CD4-positive, alpha-beta T cell treated with Interleukin-15 for 4 hours (primary cell): Measurements from ENCODE around the gene DMGDH.
"Not testable (repeated sequence)": the region's sequence is repeated elsewhere in the genome, so short reads cannot be mapped to it uniquely, and the experiment has no call there.

Experiments used
- DNase-seq: peaks from one replicate; pipeline ENCODE4 v3.0.0-alpha.2; 2020; ENCODE audit warnings: low spot score

DMGDH gene

DNA sequence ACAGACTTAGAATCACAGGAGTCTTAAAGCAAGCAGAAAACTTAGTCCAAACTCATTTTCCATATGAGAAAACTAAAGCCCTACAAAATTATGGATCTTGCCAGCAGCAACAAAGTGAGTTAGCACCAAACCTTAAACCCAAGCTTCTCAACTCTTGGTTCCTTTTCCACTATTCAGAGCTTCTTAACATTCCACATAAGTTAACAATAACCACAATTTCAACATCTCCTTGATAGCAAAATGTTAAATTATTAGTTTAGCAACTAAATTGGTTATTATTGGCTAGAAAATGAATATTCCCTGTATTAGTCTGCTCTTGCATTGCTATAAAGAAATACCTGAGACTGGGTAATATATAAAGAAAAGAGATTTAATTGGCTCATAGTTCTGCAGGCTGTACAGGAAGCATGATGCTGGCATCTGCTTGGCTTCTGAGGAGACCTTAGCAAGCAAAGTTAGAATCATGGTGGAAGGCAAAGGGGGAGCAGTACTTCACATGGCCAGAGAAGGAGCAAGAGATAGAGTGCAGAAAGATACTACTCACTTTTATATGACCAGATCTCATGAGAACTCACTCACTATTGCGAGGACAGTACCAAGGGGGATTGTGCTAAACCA is 58.1 kb downstream of the DMGDH start:
- no peak for DNase-seq

DNA sequence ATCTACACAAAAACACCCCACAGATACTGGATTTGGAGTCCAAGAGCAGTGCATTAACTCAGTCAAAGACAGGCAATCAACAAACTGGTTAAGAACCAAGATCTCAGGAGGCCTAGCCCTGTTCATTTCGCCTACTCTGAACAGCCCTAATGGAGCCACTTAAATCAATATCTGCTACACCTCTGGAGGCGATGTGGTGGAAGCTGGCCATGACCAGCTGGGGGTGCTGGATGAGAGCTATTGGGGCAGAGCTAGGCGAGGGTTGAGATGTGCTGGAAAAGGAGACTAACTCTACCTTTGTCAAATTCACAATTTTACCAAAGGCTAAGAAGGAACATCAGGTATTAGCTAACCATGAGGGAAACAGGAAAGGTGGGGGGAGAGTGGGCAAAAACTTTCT is 61.1 kb downstream of the DMGDH start:
- DNase-seq, result no peak

DNA sequence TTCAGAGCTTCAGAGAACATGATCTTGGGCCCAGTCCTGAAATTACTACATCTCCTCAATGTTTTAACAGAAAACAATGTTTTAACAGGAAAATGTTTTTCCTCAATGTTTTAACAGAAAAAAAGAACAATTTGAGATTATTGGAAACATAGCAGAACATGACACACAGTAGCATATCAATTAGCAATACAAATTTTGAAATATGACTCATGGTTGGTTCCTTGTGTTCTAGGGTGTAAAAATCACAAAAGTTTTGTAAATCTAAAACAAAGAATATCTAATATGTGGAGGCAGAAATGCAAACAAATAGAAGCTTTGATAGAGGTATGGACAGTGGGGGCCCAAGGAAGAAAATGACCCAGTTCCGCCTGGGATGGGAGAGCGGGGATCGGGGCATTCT is 61.6 kb downstream of the DMGDH start:
- DNase-seq, result no peak

DNA sequence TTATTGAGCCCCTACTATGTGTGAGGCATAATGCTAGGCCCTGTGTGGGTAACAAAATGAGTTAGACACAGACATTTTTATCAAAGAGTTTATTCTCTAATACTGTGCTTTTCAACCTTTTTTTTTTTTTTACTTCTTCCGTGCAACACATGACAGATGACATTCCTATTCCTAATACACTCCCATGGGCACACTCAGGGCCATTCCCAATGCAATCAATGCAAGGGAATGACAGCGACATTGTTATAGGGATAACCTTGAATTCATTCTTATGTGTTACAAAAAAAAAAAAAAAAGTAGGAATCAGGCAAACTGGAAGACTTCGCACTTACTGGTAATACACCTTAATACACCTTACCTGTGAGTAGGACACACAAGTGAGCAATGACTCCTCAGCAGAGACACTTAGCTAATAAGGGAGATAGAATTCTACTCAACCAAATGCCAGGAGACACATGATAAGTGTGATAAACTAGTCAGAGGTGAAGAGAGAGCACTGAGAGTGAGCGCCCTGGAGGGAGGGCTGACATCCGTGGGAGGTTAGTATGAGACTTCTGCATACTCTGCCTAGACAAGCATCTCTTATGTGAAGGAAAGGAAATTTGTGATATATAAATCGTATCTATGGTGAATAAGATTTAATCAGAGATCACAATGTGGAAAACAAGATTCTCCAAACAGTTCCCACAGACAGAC is 63.4 kb downstream of the DMGDH start:
- DNase-seq, result no peak

DNA sequence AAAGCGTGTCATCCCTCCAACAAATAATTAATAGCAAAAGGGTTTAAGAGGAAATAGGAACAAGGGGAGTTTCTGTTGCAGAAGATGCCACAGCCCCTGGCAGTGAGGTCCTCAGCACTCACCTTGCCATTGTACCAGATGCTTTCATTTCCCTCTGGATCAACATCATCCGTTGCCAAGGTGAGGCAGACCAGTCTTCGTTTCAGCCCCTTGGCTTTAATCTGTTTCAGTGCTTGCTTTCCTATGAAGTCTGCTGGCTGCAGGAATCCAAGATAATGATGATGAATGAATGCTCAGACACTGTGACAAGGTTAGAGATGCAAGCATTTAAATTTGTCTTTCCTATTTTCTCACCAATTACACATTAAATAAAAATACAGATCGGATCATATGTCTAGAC is 64.3 kb downstream of the DMGDH start:
- no peak for DNase-seq

DNA sequence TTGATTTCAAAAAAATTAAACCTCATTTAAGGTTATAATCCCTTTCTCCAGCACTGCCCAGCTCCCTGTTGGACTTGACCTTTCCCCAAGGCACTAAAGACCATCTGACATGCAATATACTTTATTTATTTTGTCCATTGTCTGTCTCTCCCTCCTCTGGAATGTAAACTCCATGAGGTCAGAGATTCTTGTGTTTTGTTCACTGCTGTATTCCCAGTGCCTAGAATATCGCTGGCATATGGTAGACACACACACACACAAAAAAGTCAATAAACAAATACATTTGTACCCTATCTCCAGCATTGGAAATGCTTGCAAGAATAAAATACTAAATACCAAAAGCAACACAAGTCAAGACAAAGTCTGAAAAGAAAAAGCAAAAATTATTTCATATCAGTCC is 67.1 kb downstream of the DMGDH start:
- DNase-seq, result no peak

DNA sequence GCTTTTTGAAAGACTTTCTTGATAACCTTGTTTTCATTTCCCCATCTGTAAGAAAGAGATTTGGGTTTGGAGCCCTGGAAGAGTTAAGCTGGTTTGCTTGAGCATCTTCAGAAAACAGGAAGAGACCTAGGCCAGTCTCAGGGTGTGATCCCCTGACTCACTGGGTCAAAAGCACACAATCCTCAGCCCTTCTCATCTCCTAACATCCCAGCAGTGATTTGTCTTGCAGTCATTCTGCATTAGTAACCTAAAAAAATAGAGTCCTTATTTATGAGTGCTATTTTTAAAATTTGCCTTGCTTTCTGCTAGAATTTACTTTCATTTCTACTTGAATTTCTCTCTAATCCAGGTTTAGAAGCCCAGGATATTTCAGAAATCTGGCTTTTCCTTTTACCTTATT is 68.0 kb downstream of the DMGDH start:
- DNase-seq, result no peak

DNA sequence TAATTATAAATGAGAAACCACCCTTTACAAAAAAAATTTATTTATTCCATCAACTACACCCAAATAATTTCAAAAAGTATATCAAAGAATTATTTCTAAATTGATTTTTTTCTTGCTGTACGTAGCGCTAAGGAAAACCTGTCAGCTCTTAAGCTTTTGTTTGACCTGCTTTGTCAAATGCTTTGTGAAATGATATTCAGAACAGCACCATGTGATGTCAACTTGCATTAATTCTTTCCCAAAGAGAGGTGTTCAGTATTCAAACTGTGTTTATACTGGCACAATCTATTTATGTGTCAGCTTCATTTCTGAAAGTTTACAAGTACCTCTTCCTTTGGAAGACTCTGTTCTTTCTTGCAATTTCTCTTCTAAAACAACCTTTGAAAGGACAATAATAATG is 72.4 kb downstream of the DMGDH start:
- no peak for DNase-seq

DNA sequence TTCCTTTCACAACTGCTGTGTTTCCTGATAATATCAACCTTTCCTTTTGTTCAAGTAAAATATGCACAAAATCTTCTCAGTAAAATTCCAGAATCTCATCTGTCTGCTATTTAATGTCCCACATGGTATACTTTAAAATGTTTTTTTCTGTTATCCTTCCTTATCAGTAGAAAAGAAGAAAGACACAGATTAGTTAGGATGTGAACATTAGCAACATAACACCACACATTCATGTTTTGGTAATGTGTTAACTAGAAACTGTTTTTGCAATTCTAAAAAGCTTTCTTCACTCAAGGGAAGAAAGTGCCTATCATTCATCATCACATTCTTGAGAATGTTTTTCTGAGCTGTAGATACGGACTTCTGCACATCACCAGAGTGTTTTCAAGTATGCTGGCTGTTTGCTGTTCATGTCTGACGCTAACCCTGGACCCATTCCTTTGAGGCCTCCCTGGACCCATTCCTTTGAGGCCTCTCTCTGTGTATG is 73.9 kb downstream of the DMGDH start:
- no peak for DNase-seq

DNA sequence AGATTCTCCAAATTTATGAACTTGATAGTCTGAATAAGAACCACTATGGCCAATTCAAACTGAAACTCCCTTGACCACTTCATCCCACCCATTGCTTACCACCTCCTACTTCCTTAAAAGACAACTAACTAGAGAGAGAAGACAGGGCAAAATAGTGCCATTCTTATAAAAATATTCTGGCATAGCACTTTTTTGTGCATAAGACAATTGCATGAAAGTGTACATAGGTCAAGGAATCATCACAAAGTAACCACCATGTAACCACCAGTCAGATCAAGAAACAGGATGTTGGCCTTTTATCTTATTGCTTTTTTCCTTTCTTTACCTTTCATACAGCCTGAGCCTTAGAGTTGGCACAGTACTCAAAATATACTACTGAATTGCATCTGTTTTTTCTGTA is 76.3 kb downstream of the DMGDH start:
- no peak for DNase-seq

DNA sequence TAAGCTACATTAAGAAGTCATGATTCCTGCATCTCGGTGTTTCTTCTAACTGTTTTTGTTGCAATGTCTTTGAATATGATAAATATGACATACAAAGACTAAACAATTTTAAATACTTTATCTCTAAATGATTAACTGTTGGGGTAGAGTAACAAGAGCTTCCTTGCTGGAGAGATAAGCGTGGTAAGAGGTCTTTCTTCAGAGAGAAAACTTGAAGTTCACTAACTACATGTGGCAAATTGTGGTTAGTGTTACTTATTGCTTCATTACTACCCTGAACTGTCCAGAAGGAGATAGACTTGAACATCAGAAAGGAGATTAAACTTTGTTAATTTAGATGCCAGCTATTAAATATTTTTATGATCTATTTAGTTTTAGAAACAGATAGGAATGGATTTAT is 77.3 kb downstream of the DMGDH start:
- no peak for DNase-seq

DNA sequence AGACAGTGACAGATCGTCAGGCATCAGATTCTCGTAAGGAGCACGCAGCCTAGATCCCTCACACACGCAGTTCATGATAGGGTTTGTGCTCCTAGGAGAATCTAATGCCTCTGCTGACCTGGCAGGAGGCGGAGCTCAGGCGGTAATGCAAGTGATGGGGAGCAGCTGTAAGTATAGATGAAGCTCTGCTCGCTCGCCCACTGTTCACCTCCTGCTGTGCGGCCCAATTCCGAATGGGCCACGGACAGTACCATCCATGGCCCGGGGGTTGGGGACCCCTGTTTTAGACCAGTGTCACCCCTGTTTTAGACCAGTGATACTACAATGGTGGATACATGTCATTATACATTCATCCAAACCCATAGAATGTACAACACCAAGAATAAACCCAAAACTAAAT is 80.4 kb downstream of the DMGDH start:
- no peak for DNase-seq

DNA sequence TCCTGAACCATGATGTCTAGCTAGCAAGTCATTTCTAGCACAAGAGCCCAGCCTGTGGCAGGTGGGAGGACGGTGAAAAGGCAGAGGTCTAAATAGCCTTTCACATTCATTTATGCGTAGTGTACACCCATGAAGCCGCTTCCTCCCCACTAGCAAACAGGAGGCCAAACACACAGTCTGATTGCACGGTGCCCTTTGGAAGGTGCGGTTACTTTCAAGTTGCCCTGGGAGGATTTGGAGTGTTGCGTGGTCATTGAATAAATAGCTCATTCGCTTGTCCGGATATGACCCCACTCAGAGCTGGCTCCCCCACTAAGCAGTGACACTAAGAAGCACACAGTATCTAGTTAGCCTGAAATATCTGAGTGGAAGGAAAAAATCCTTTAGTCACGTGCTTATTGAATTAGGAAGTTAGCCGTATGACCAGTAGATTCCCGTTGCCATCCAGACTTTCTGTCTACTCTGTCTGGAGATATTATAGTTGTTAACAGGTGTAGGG is 83.7 kb downstream of the DMGDH start:
- peak; percentile 51 for DNase-seq

DNA sequence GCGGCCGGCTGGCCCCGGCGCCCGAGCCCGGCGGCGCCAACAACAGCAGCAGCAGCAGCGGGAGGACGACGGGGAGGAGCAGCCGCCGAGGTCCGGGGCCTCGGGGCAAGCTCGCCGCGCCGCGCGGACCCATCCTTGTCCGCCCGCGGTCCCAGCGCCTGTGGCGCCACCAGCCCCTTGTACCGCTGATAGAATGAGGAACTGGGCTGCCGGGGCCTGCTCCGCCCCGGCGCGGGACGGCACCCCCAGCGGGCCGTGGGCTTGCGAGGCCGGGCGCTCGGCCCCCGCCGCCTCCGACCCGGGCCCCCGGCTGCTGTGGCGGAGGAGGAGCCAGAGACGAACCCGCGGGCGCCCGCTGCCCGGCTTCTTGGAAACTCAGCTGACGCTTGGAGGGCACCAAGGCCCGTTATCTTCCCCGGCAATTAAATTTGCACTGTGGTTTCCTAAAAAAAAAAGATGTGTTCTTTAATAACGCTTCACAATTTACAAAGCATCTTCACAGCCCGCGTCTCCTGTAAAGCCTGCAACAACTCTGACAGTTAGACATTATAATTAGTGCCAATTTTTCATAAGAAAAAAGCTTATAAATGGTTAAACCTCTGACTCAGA is 84.3 kb downstream of the DMGDH start, which contains the start of gene ARSB:
ARSB (minus strand) TSS at position 195 of the 609 bp plus-strand sequence; CDS start at position 133, 62 bp downstream.
- DNase-seq, result peak; percentile 49

DNA sequence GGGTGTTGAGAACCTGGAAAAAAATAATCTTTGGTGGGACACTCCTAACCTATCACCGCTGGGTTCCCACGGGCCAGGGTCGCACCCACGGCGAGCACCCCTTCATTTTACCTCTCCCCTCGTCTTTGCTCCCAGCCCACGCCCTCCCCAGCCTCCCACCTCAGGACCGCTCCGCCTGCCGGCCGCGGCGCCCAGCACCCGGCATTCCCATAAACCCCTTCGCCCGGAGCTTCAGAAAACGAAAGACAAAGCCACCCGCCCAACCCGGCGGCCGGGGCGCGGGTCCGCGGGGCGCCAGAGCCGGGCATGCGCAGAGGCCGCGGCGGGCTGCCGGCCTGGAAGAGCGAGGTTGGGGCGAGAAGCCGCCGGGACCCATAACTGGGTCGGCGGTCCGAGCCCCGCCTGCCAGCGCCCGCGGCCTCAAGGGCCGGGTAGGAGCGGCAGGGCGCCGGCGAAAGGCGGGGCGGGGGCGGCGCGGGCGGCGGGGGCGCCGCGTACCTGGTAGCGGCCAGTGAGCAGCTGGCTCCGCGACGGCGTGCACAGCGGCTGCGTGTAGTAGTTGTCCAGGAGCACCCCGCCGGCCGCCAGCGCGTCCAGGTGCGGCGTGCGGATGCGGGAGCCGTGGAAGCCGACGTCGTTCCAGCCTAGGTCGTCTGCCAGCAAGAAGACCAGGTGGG is 84.9 kb downstream of the DMGDH start:
- DNase-seq, result peak; percentile 83

DNA sequence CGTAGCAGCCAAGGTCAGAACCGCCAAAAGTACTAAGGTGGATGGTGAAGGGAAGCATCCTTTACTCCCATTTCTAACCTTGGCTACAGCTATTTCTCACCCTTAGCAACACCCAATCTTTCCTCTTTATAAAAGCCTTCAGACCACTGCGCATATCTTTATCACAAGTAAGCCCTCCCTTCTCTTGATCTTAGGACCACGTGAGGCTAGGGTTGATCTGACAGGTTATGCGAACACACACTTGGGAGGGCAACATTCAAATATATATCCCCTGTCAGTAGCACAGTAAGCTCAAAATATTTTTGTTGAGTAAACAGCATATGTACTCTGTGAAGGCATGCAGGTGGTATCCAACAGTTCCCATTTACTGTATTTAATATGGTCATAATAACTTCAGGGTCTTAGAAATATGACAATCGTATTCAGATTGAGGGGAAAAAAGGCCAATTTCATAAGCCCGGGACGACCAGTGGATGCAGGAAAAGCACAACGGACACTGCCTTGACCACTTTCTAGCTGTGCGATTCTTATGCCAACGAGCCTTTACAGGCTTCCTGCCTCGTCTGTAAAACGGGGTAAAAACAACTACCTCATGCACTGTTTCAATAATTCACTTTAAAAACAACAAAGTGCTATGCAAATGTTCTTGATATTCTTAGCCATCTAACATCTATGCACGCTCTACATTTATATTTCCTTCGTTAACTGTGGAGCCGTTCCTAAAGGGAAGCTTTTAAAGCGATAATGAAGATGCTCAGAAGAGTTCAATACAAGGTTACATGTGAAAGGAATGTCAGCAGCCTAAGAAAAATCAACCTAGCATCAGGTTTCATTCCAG is 85.7 kb downstream of the DMGDH start:
- DNase-seq, result no peak

DNA sequence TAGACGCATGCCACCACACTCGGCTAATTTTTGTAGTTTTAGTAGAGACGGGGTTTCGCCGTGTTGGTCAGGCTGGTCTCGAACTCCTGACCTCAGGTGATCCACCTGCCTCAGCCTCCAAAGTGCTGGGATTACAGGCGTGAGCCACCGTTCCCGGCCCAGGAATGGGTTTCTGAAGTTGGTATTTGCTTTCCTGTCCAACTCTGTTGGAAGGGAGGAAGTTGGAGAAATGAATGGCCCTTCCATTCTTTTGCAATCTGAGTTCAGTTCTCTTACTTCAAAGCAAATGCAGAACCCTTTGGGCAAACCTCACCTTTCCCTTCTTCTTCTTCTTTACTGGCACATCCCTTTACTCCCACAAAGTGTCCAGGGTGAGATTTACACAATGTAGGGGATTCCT is 86.3 kb downstream of the DMGDH start:
- not testable (repeated sequence) for DNase-seq

DNA sequence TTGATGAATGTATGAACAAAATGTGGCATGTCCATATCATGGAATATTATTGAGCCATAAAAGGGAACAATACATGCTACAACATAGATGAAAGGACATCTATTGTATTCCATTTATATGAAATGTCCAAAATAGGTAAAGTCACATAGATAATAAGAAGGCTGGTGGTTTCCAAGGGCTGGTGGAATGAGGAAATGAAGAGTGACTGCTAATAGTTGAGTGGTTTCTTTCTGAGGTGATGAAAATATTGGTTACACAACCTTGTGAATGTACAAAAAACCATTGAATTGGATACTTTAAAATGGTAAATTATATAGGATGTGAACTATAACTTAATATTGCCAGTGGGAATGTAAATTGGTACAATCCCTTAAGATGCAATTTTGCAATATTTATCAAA is 89.6 kb downstream of the DMGDH start:
- DNase-seq, result no peak

DNA sequence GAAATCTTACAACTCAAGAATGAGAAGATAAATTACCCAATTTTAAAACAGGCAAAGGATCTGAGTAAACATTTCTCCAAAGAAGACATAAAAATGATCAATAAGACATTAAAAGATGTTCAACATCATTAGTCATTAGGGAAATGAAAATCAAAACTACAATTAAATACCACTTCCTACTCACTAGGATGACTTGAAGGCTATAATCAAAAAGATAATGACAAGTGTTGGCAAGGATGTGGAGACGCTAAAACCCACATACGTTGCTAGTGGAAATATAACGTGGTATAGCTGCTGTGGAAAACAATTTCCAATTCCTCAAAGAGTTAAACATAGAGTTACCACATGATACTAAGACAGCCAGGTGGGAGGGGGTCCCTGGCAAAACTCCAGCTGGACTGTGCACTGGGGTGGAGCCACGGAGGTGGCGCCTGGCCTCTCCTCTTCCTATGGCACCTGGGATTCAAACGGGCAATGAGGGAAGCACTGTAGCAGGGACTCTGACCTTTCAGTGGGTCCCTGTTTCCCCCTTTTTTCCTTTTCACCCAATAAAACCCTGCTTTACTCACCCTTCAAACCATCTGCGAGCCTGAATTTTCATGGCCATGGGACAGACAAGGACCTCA is 90.2 kb downstream of the DMGDH start:
- no peak for DNase-seq

DNA sequence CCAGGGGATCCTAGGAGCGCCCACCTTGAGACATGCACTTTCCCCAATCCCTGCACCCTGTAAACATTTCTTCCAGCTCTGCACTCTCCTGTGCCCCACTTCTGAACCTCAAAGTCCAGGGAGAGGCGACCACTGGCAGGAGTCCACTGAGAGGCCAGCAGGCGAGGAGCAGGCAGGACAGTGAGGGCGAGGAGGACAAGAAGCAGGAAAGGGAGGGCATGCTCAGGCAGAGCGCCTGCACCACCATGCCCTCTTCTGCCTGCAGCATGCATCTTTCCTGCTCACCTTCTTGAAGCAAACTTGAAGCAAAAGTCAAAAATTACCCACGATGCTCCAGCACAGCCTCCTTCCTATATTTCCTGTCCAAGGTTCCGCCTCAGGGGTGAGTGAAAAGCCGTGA is 94.4 kb downstream of the DMGDH start:
- no peak for DNase-seq

DNA sequence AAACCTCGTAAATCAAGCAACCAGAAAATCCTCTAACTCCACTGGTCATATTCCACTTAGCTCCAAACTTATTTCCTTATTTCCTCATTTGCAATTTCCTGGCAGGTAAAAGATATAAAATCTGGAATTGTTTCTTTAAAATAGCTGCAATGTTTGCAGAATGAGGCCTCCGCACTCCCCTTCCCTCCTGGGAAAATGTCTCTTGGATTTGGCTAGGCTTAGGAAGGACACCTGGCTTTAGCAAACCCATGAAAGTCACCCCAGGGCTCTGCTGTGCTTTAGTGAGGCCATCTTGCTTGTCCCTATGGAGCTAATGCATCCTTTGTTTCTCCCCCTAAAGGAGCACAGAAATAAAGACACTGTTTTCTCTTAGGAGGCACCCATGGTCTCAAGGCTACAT is 94.9 kb downstream of the DMGDH start:
- no peak for DNase-seq
